ENCODE measurements around the gene SLMAP.

SLMAP gene

GRCh38 chr3:57928511-57928910 lies 172.4 kb downstream of the SLMAP start:
- ChIA-PET CTCF (interaction anchor here (1.5 kb wide), 1 partner anchor 11 kb away, joined by 4 read pairs; no protein-coding TSS in a partner anchor), POLR2A (no interaction called here)
- H3K4me3 ChIP-seq (ENCODE audit: low read depth, low read length): no peak overlapping the region
- DNase-seq (ENCODE audit: low read depth, low spot score): no peak
- no peak for TF ChIP-seq CTCF (IDR thresholded peaks at IDR 0.05; ENCODE audit: insufficient read depth, low read length, missing control alignments)

- no peak for TF ChIP-seq CTCF (IDR thresholded peaks at IDR 0.05; ENCODE audit: insufficient read depth, low read length, missing control alignments)
- CTCF ChIA-PET: no interaction called here
Measured at GRCh38 chr3:57929988-57930387, 173.9 kb downstream of the SLMAP start.

GRCh38 chr3:57933602-57934001 lies 177.5 kb downstream of the SLMAP start:
- DNase-seq (ENCODE audit: low read depth, low spot score): no peak
- no peak for TF ChIP-seq CTCF (IDR thresholded peaks at IDR 0.05; ENCODE audit: insufficient read depth, low read length, missing control alignments)
- no peak overlapping the region for H3K4me3 ChIP-seq (ENCODE audit: low read depth, low read length)
- POLR2A ChIA-PET: no interaction called here
- CTCF ChIA-PET: no interaction called here

More at GRCh38 chr3:57929988-57930387, 173.9 kb downstream of the SLMAP start:
- no peak overlapping the region for H3K4me3 ChIP-seq (ENCODE audit: low read depth, low read length)
- DNase-seq (ENCODE audit: low read depth, low spot score): no peak
- POLR2A ChIA-PET: no interaction called here

GRCh38 chr3:57934373-57934772 lies 178.3 kb downstream of the SLMAP start:
- DNase-seq (ENCODE audit: low read depth, low spot score): no peak
- ChIA-PET CTCF (interaction anchor here (1.5 kb wide), 1 partner anchor 15 kb away, joined by 4 read pairs; no protein-coding TSS in a partner anchor), POLR2A (no interaction called here)
- no peak for TF ChIP-seq CTCF (IDR thresholded peaks at IDR 0.05; ENCODE audit: insufficient read depth, low read length, missing control alignments)
- no peak overlapping the region for H3K4me3 ChIP-seq (ENCODE audit: low read depth, low read length)

- CTCF ChIA-PET: interaction anchor here (1.2 to 1.5 kb wide), 3 partner anchors 14 to 72 kb away, joined by 3 to 4 read pairs (median 3); no protein-coding TSS in a partner anchor
- no peak overlapping the region for H3K4me3 ChIP-seq (ENCODE audit: low read depth, low read length)
- POLR2A ChIA-PET: interaction anchor here (1.1 kb wide), 1 partner anchor 121 kb away, joined by 3 read pairs; no protein-coding TSS in a partner anchor
- DNase-seq (ENCODE audit: low read depth, low spot score): no peak
- TF ChIP-seq CTCF (IDR thresholded peaks at IDR 0.05; ENCODE audit: insufficient read depth, low read length, missing control alignments): no peak
Measured at GRCh38 chr3:57935539-57935938, 179.4 kb downstream of the SLMAP start.

- POLR2A ChIA-PET: no interaction called here
- TF ChIP-seq CTCF (IDR thresholded peaks at IDR 0.05; ENCODE audit: insufficient read depth, low read length, missing control alignments): no peak
- no peak overlapping the region for H3K4me3 ChIP-seq (ENCODE audit: low read depth, low read length)
- no peak for DNase-seq (ENCODE audit: low read depth, low spot score)
- CTCF ChIA-PET: interaction anchor here (1.2 to 1.3 kb wide), 2 partner anchors 70 to 71 kb away, joined by 3 read pairs; no protein-coding TSS in a partner anchor
Measured at GRCh38 chr3:57937092-57937491, 181.0 kb downstream of the SLMAP start.
